Thyroid gland (tissue), 4 donors: Measurements from ENCODE around the gene MBD3L5.

Source experiments
- CTCF ChIP-seq, 6 experiments: fragments of 200-600 bp in 3 of 6; fragments of 450-650 bp in 3 of 6; sonication (generic) in 3 of 6; IDR thresholded peaks; one replicate each; pipeline ENCODE4 v1.5.1; 2016 to 2019; ENCODE audit warnings: antibody characterized with exemption in 6 of 6, mild to moderate bottlenecking in 2 of 6, inconsistent platforms in 1 of 6, moderate library complexity in 1 of 6
- POLR2A ChIP-seq, 2 donors: fragments of 450-650 bp; IDR thresholded peaks; one replicate each; pipeline ENCODE4 v1.6.1; 2017; ENCODE audit warnings: antibody characterized with exemption in 2 of 2, mild to moderate bottlenecking in 2 of 2, moderate library complexity in 1 of 2

GRCh38 chr19:6997679-6998445 lies 32.5 kb upstream of the MBD3L5 start:
- TF ChIP-seq CTCF (IDR thresholded peaks at IDR 0.05) (no peak), POLR2A (IDR thresholded peaks at IDR 0.05) (no peak)
